Activated effector memory CD4-positive, alpha-beta T cell treated with anti-CD3 and anti-CD28 coated beads, Interleukin-2, amount 50 U/mL, for 16 hours (primary cell): Measurements from ENCODE around the gene PGM3.

ENCODE experiments used
- DNase-seq: peaks from one replicate; pipeline ENCODE4 v3.0.0-alpha.2; 2020

Gene PGM3

DNA sequence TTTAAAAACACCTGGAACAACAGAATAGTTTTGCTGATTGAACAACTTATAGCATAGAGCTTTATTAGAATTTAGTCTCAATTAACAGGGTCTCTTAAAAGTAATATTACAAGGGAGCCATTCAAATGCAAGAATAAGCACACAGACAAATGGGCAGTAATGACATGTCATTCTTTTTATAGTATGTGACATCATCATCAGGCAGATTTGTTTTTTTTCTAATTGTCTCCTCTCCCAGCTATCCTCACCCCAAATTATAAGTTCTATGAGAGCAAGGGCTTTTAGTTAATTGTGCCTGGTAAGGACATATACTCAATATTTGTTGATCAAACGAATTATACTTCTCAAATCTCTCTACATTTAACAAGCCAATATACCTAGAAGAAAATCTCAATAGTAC lies 11.0 kb downstream of the PGM3 start:
- no peak for DNase-seq

DNA sequence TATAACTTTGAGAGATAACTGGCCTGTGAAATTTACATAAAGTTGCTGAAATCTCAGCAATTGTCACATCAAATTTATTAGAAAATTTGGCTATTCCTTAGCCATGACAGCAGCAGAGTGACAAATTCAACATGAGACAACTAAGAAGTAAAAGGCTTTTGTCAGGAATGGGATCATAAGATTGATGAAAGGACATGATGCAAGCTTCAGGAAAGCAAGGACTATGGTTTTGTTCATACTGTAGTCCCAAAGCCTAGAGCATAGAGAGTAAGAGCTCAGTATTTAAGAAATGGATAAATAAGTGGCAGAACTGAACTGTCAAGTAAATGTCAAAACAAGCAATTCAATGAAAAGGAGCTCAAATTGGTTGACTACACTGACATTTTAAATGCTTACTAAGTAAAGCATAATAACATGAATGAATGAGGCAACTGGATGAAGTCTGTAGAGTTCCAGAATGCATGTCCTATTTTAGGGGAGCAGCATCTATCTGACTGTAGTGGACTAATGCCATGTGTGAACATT lies 12.6 kb downstream of the PGM3 start:
- no peak for DNase-seq

DNA sequence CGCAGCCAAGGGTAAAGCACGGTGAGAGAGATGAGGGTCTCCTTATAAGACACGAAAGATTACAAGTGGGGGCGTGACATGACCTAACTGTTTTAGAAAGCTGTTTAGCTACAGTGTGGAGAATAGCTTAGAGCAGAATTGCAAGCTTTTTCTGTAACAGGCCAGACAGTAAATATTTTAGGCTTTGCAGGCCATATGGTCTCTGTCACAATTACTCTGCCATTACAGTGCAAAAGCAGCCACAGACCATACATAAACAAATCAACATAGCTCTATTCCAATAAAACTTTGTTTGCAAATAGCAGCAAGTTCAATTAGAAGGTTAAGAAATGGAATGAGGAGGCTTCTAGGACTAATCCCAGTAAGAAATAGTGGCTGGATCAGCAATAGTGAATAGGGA lies 16.8 kb downstream of the PGM3 start:
- DNase-seq: no peak

DNA sequence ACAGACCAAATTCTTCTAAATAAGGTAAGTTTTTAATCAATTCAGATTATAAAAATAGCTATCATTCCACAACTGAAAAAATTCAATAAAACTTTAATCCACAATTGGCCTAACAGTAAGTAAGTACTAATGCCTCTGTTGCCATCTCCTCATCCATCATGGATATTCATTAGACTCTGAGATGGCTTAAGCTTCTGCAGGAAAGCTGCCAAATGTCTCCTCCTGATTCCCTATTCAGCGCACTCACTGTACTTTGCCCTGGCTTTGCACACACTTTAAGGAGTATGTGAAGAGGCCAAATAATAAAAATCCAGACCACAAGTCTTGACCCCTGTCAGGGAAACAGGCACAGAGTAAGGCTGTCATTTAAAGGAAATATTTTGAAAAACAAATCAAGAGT lies 23.6 kb downstream of the PGM3 start:
- DNase-seq: no peak

DNA sequence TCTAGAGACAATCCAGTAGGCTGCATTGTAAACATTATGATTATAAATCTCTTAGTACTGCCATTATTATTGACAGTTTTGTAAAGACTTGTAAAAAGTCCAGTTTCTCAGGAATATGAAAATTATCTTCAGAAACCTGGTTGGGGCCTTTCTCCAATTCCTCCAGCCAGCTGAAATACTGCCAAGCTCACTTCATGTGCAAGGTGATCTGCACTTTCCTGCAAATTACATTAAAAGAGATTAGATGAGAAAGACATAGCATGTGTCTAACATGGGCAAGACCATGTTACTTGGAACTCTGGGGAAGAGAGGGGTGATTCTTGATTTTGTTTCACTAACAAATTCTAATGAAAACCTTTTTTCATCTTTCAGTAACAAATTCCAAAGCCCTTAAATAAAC lies 24.0 kb downstream of the PGM3 start:
- no peak for DNase-seq

DNA sequence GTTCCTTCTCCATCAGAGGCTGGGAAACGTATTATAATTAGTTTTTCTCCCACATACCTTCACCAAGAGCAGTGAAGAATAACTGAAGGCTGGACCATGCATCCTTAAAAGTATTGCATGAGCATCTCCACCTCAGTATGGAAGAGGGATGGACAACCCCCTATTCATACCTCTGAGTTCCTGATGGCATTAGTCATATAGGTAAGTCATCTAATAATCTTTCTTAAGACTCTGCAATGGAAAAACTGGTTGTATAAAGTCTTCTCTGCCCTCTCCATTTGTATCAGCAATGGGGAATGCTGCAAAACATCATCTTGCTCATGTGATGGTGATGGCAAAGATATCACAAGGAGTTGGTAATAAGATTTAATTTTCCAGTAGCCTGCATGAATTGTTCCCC lies 24.5 kb downstream of the PGM3 start:
- DNase-seq: no peak

DNA sequence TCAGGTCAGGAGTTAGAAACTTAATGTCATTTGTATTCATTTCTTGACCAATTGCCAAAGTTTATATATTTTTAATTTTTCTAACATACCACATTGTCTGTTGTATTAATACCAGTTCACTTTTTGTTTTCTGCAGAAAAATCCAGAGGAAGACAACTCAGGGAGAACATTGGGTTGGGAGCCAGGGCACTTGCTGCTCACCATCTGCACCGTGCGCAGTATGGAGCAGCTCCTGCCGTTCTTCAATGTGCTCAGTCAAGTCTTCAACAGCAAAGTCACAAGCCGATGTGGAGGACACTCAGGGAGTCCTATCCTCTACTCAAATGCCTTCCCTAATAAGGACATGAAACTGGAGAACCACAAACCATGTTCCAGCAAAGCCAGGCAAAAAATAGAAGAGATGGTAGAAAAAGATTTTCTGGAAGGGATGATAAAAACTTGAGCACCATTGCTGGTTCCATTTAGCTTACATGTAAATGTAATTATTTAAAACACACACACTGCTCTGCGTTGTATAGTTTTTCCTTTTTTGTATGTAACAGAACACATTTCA lies 25.3 kb downstream of the PGM3 start:
- no peak for DNase-seq

DNA sequence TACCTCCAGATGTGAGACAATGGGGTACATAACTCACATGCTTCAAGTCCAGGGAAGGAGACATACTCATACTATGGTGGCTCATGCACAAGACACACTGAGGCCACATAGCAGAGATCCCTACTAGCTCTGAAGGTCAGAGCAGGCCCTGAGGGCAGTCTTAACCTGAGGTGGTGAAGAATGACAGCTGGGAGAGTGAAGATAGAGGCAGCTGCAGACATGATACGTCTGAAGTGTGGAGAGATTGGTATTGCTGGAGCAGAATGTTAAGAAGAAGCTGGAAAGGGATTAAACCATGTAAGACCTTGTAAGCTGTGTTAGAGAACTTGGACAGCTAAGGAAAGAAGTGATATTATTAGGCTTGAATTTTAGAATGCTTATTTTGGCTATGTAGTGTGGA lies 32.9 kb downstream of the PGM3 start:
- no peak for DNase-seq

DNA sequence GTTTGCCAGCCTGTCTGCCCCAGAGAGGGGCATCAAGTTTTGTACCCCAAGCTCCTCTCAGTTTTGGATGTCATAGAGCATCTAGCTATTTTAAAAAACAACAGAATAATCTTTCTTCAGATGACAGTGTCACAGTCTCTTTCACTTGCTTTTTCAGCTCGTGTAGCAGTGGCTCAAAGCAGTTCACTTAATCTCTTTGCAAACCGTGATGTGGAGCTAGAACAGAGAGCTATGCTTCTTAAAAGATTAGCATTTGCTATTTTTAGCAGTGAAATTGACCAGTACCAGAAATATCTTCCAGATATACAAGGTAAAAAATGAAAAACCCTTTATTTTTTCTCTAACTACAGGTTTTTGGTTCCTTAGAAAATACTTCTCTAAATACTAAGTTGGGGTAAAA lies 37.3 kb downstream of the PGM3 start:
- DNase-seq: no peak

DNA sequence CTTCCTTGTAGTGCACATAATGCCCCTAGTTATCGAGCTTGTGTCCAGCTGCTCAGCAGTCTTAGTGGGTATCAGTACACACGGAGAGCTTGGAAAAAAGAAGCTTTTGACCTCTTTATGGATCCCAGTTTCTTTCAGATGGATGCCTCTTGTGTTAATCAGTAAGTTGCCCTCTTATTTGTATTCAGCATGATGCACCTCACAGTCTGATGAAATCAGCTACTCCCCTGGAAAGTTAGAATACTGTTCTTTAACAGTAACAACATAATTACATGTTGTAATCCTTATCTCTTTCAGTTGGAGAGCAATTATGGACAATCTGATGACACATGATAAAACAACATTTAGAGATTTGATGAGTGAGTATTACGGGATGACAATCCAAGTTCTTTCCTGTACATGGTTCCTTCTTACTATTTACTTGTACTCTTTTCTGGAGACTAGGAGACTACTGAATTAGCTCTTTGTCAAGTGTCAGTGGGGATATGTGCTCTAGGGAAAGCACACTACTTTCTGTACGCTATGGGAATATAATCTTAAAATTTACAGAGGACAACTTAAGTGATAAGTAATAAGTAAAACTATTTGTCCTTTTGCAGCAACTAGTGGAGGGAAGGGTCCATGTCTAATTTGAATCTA lies 39.1 kb downstream of the PGM3 start:
- no peak for DNase-seq

DNA sequence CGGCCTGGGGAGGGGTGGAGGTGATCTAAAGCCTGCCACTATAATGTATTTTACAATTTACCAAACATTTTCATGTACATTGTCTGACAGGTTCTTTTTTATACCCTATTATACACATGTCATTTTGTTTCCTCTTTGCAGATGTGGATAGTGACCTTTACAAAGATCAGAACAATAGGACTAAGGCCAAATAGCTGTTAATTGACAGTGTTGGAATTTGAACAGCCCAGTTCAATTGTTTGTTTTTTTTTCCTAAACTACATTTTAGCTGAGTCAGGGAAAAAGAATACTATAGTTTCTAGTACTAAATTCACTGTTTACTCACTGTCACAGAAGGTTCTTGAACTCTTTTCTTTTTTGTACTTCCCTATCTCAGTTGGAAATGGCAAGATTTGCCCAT lies 40.2 kb downstream of the PGM3 start:
- DNase-seq: no peak

DNA sequence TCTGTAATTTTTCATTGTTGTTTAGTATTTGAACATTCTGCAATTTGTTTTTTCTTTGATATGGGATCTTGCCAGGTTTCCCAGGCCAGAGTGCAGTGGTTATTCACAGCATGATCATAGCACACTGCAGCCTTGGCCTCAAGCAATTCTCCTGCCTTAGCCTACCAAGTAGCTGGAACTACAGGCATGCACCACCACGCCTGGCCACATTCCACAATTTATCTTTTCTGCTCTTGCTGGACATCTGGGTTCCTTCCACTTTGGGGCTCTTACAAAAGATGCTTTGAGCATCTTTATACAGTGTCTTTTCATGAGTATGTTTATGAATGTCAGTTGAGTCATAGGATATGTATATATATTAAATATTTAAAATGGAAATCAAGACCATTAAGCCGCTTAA lies 42.0 kb downstream of the PGM3 start:
- no peak for DNase-seq

DNA sequence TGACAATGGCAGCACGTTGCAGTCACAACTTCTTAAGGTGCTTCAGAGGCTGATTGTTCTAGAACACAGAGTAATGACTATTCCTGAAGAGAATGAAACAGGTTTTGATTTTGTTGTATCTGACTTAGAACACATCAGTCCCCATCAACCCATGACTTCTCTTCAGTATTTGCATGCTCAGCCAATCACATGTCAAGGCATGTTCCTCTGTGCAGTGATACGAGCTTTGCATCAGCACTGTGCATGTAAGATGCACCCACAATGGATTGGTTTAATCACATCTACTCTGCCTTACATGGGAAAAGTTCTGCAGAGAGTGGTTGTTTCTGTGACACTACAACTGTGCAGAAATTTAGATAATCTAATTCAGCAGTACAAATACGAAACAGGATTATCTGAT lies 54.3 kb downstream of the PGM3 start:
- no peak for DNase-seq

DNA sequence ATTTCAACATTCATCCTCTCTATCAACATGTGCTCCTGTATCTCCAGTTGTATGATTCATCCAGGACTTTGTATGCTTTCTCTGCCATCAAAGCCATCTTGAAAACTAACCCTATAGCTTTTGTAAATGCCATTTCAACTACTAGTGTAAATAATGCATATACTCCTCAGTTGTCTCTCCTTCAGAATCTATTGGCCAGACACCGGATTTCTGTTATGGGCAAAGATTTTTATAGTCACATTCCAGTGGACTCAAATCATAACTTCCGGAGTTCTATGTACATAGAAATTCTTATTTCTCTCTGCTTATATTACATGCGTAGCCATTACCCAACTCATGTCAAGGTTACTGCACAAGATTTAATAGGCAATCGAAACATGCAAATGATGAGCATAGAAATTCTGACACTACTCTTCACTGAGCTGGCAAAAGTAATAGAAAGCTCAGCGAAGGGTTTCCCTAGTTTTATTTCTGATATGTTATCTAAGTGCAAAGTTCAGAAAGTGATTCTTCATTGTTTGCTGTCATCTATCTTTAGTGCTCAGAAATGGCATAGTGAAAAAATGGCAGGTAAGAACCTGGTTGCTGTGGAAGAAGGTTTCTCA lies 54.8 kb downstream of the PGM3 start:
- no peak for DNase-seq

DNA sequence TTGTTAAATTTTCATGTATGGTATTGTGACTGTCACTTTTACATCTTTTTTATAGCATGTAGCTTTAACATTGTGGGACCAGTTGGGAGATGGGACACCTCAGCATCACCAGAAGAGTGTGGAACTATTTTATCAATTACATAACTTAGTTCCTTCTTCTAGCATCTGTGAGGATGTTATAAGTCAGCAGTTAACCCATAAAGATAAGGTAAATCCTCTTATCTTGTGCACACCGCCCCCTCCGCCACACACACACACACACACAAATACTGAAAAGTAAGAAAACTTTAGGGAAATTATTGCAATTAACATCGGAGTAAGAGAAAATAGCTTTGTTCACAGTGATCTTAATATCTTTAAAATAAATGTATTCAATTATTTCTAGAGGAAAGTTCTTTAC lies 60.9 kb downstream of the PGM3 start:
- DNase-seq: no peak

DNA sequence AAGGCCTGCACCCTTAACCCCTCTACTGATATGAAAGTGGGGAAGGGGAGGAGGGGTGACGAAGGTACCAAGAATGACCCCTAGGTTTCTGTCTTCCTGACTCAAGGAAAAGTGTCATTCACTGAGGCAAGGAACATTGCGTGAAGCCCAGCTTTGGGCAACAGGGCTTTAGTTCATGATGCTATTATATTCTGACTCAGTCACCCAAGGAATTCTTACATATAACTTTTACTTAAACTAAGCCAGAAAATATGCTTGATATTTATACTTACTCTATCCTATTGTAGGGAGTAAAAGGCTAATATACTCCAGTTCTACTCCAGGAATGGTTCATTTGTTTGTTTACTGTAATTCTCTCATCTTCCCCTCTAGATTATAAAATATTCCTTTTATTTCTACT lies 65.1 kb downstream of the PGM3 start:
- DNase-seq: no peak

DNA sequence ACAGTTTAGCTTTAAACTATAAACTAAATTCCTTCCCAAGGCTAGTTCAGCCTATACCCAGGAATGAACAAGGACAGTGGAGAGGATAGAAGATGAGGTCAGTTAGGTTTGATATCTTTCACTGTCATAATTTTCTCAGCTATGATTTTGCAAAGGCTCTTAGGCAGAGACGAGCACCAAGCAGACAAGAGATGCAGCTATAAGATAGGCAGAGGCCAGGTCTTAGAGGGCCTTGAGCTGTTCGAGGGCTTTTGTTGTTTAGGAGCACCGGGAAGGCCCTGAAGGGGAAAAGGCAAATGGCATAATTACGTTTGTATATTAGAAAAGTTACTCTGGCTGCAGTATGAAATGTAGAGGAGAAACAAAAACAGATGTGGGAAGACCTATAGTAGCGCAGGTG lies 65.8 kb downstream of the PGM3 start:
- DNase-seq: no peak

DNA sequence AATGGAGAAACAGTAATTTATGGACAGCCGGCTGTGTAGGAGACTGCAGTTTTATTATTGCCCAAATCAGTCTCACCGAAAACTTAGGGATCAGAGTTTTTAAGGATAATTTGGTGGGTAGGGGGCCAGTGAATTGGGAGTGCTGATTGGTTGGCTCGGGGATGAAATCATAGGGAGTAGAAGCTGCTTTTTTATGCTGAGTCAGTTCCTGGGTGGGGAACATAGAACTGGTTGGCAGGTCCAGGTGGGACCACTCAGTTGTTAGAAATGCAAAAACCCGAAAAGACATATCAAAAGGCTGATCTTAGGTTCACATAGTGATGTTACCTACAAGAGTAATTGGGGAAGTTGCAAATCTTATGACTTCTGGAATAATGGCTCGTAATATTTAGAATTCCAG lies 66.3 kb downstream of the PGM3 start:
- no peak for DNase-seq

DNA sequence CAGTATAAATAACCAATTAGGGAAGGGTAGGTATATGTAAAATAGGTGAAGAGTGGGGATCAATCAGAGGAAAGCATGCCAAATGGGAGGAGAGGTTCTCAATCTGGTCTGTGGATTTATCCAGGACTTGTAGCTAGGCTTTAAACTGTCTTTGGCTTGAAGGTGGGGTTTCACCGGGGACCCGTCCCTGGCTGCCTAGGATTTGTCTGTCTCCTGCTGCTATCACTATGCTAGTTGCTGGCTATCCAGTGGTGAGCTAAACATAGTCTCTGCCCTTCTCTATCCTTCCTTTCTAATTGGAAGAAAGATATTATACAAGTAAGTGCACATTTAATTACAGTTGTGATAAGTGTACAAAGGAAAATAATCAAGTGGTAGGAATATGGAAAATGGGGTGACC lies 66.8 kb downstream of the PGM3 start:
- no peak for DNase-seq

DNA sequence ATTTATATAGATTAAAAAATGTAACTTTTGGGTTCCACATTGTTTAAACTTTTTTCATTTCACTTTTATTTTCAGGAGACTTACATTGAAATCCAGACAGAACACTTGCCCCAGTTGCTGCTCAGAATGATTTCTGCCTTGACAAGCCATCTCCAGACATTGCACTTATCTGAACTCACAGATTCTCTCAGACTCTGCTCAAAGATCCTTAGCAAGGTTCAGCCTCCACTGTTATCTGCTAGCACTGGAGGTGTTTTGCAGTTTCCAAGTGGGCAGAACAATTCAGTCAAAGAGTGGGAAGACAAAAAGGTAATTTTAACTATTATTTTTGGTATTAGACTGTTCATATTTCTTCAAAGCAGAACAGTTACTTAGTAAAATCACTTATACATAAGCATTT lies 67.6 kb downstream of the PGM3 start:
- no peak for DNase-seq

DNA sequence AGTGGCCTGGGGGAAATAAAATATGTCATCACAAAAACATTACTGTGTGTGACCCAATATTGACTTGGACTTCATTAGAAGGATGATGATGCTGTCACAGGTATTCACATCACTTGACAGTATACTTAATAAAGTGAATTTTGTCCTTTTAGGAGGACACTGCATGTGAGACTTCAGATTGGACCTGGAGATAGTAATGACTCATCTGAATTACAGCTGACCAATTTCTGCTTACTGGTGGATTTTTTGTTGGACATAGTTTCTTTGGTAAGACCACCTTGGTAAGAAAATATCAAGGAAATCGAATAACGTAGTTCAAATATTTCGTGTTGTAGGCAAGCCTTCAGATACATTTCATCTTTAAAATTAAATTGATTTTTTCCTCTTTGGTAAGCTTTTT lies 68.5 kb downstream of the PGM3 start:
- DNase-seq: no peak

DNA sequence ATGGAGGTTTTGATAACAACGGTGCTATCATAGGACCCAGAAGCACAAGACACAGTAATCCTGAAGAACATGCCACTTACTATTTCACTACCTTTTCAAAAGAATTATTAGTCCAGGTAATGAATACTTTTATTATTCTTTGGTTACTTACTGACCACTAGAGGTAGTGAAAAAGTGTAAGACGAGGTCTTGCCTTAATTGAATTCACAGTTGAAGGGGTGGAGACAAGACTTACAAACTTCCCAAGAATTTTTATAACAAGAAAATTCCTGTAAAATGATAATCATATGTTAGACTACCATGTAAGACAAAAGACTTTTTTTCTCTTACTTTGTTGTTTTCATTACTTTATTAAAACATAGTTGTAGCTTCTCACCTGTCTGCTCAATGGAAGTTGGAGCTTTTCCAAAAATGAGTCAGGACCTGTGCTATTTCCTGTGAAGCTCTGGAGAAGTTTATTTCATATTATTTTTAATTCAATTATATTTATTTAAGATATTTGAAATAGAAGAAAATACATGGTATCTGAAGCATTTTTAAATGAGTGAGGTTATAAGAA lies 73.2 kb downstream of the PGM3 start:
- DNase-seq: no peak

DNA sequence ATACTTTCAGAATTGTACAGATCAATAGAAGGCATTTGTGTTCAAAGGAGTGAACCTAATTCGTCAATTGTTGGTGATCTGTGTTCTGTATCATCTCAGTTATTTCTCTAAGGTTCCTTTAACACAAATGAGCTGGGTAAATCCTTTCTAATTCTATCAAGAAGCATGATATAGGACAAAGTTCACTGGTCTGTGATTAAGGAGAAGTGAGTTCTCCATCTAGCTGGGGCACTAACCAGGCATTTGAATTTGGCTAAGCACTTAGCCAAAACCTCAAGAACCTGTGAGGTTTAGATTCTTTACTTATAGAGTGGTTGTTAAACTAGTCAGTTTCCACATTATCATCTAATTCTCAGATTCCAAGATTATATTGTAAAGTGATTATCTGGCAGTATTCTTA lies 75.3 kb downstream of the PGM3 start:
- DNase-seq: no peak
